KMS-11 (cell line): ENCODE data around the gene ADGRV1.

Source experiments
- H2AFZ ChIP-seq: fragments of 200-600 bp; sonication (generic); 2 replicates; pipeline ENCODE4 v1.6.1; 2016; ENCODE audit warnings: antibody characterized with exemption, mixed run types, low read depth
- H3K27ac ChIP-seq: fragments of 200-600 bp; sonication (generic); 2 replicates; pipeline ENCODE4 v1.6.1; 2016; ENCODE audit warnings: mild to moderate bottlenecking, mixed run types
- H3K27me3 ChIP-seq: fragments of 200-600 bp; sonication (generic); 2 replicates; pipeline ENCODE4 v1.6.1; 2017; ENCODE audit warnings: mild to moderate bottlenecking, low read depth, mixed run types, moderate library complexity; ENCODE audit not compliant: insufficient read depth
- H3K36me3 ChIP-seq: fragments of 200-600 bp; sonication (generic); 2 replicates; pipeline ENCODE4 v1.6.1; 2017; ENCODE audit warnings: mild to moderate bottlenecking, mixed run types; ENCODE audit not compliant: insufficient read depth
- H3K4me1 ChIP-seq: fragments of 200-600 bp; sonication (generic); 2 replicates; pipeline ENCODE4 v1.6.1; 2016; ENCODE audit warnings: mild to moderate bottlenecking, low read depth, mixed run types; ENCODE audit not compliant: poor library complexity, severe bottlenecking
- H3K4me2 ChIP-seq: fragments of 200-600 bp; sonication (generic); 2 replicates; pipeline ENCODE4 v1.7.0; 2016; ENCODE audit warnings: mild to moderate bottlenecking, mixed run types
- H3K4me3 ChIP-seq: fragments of 200-600 bp; sonication (generic); IDR thresholded peaks from 2 replicates; pipeline ENCODE4 v1.6.1; 2017; ENCODE audit warnings: low read depth, low read length, mixed read lengths; ENCODE audit not compliant: insufficient read depth
- H3K79me2 ChIP-seq: fragments of 200-600 bp; sonication (generic); 2 replicates; pipeline ENCODE4 v1.6.1; 2016; ENCODE audit warnings: low read depth, mixed run types; ENCODE audit not compliant: insufficient read depth
- H3K9ac ChIP-seq: fragments of 200-600 bp; sonication (generic); 2 replicates; pipeline ENCODE4 v1.6.1; 2016; ENCODE audit warnings: mild to moderate bottlenecking, mixed run types
- H4K20me1 ChIP-seq: fragments of 200-600 bp; sonication (generic); 2 replicates; pipeline ENCODE4 v1.6.1; 2016; ENCODE audit warnings: mild to moderate bottlenecking, mixed run types; ENCODE audit not compliant: insufficient read depth
- CTCF ChIP-seq: fragments of 200-600 bp; sonication (generic); conservative IDR thresholded peaks from 2 replicates; pipeline ENCODE4 v1.6.1; 2017; ENCODE audit warnings: low read depth, mild to moderate bottlenecking, antibody characterized with exemption, low read length, moderate library complexity, mixed read lengths

Gene ADGRV1

GRCh38 chr5:90877049-90877448, 318.5 kb downstream of the ADGRV1 start:
- Histone ChIP-seq H3K79me2 (no peaks in the 10 kb centered on the region), H3K27me3 (no peaks in the 10 kb centered on the region), H2AFZ (no peak overlapping the region), H3K4me1 (no peaks in the 10 kb centered on the region), H4K20me1 (no peaks in the 10 kb centered on the region), H3K4me2 (no peak overlapping the region), H3K9ac (no peak overlapping the region), H3K4me3 (no peak overlapping the region), H3K27ac (no peak overlapping the region), H3K36me3 (no peaks in the 10 kb centered on the region)
- TF ChIP-seq CTCF = no peak

DNA sequence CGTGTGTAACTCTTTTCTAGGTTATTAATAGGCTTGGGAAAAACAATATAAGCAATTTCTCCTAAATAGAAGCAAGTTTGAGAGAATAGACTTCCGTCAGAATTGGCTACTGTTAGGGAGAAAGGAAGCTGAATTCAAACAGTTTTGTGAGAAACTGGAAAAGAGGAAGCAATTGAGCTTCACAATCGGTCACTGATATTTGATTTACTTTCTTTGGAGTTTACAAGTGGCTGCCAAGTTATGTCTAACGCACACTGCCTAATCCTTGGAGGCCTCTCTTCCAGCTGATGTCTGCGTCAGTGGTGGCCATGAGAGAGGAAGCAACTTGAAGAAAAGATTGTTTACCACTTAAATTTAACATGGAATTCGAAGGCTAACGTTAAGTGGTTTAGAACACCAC, 319.5 kb downstream of the ADGRV1 start:
- no peak overlapping the region for H3K9ac ChIP-seq
- H3K27me3 ChIP-seq = no peaks in the 10 kb centered on the region
- H3K79me2 ChIP-seq = no peaks in the 10 kb centered on the region
- no peaks in the 10 kb centered on the region for H4K20me1 ChIP-seq
- H3K27ac ChIP-seq = no peak overlapping the region
- no peak overlapping the region for H3K4me2 ChIP-seq
- no peaks in the 10 kb centered on the region for H3K4me1 ChIP-seq
- TF ChIP-seq CTCF = no peak
- no peak overlapping the region for H3K4me3 ChIP-seq
- H2AFZ ChIP-seq = no peak overlapping the region
- H3K36me3 ChIP-seq = no peaks in the 10 kb centered on the region

GRCh38 chr5:90878549-90879196, 320.1 kb downstream of the ADGRV1 start:
- Histone ChIP-seq H3K4me1 (no peaks in the 10 kb centered on the region), H2AFZ (no peak overlapping the region), H3K4me3 (no peak overlapping the region), H4K20me1 (no peaks in the 10 kb centered on the region), H3K79me2 (no peaks in the 10 kb centered on the region), H3K27me3 (no peaks in the 10 kb centered on the region), H3K4me2 (no peak overlapping the region), H3K36me3 (no peaks in the 10 kb centered on the region), H3K9ac (no peak overlapping the region), H3K27ac (no peak overlapping the region)
- TF ChIP-seq CTCF = no peak

- Histone ChIP-seq H3K27ac (no peak overlapping the region), H3K4me1 (no peaks in the 10 kb centered on the region), H3K4me3 (no peak overlapping the region), H2AFZ (no peak overlapping the region), H3K9ac (no peak overlapping the region), H3K79me2 (no peaks in the 10 kb centered on the region), H3K4me2 (no peak overlapping the region), H4K20me1 (no peaks in the 10 kb centered on the region), H3K27me3 (no peaks in the 10 kb centered on the region), H3K36me3 (no peaks in the 10 kb centered on the region)
- no peak for TF ChIP-seq CTCF
Measured at GRCh38 chr5:90881626-90882150, 323.1 kb downstream of the ADGRV1 start.
